Body of pancreas (tissue), 4 donors: Measurements from ENCODE around the gene DPP7. TPM values are rescaled to one million over a fixed set of nuclear protein-coding genes. Genes with fewer than 3 reads are reported as not detected.

ENCODE experiments used
- ATAC-seq: fragments of 150-250 bp; one replicate; pipeline ENCODE4 v1.9.1; 2016
- DNase-seq, 4 donors: peaks; one replicate each; pipeline ENCODE4 v3.0.0-alpha.2; 2019
- H3K27ac ChIP-seq, 4 donors: fragments of 200-600 bp; sonication (generic); 1 replicate in 3 of 4; 2 replicates in 1 of 4; pipeline versions ENCODE4 v1.5.1 to v1.6.1; 2016 to 2019; ENCODE audit warnings: mild to moderate bottlenecking in 1 of 4, mixed read lengths in 1 of 4, moderate library complexity in 1 of 4
- H3K27me3 ChIP-seq, 2 donors: fragments of 200-600 bp; sonication (generic); one replicate each; pipeline ENCODE4 v1.6.0; 2016; ENCODE audit warnings: mild to moderate bottlenecking in 1 of 2
- H3K36me3 ChIP-seq, 2 donors: fragments of 200-600 bp; sonication (generic); replicated peaks in 1 of 2; 2 replicates each; pipeline ENCODE4 v1.5.1; 2016; ENCODE audit warnings: low read depth in 2 of 2; ENCODE audit not compliant: insufficient read depth in 1 of 2
- H3K4me1 ChIP-seq: fragments of 200-600 bp; sonication (generic); one replicate; pipeline ENCODE4 v1.6.0; 2016
- H3K4me3 ChIP-seq, 2 donors: fragments of 200-600 bp; sonication (generic); 1 replicate in 1 of 2; 2 replicates in 1 of 2; pipeline ENCODE4 v1.5.1; 2016 to 2019
- H3K9me3 ChIP-seq, 3 donors: fragments of 200-600 bp; sonication (generic); 1 replicate in 2 of 3; 2 replicates in 1 of 3; pipeline ENCODE4 v1.5.1; 2016
- POLR2A ChIP-seq, 3 donors: fragments of 450-650 bp; IDR thresholded peaks; one replicate each; pipeline ENCODE4 v1.6.1; 2016; ENCODE audit warnings: antibody characterized with exemption in 3 of 3, mild to moderate bottlenecking in 2 of 3
- WGBS, 2 donors: methylation state at CpG; one replicate each; pipeline ENCODE4 v1.1.5; 2017; 5-methylcytosine and 5-hydroxymethylcytosine counted together
- intact Hi-C: fragments of 100-400 bp; cut with DNase I; formaldehyde crosslinking; loops from one replicate; pipeline ENCODE4 v1.15.1; 2023
- total RNA-seq, 2 donors: library from RNA; depleted of rRNA; stranded (reverse); fragments of >200 nt; gene quantifications; one replicate each; pipeline ENCODE4 v1.1.0, GENCODE V29; 2016
- TF ChIP-seq, protein P1 (sequence below), 7 experiments: fragments of 450-650 bp in 4 of 7; fragments of 200-600 bp in 3 of 7; sonication (generic) in 3 of 7; IDR thresholded peaks; one replicate each; pipeline ENCODE4 v1.5.1; 2016 to 2019; ENCODE audit warnings: antibody characterized with exemption in 7 of 7

The DPP7 gene
- total RNA-seq, 2 donors from 2014 or later, result 137 to 171 TPM

DNA sequence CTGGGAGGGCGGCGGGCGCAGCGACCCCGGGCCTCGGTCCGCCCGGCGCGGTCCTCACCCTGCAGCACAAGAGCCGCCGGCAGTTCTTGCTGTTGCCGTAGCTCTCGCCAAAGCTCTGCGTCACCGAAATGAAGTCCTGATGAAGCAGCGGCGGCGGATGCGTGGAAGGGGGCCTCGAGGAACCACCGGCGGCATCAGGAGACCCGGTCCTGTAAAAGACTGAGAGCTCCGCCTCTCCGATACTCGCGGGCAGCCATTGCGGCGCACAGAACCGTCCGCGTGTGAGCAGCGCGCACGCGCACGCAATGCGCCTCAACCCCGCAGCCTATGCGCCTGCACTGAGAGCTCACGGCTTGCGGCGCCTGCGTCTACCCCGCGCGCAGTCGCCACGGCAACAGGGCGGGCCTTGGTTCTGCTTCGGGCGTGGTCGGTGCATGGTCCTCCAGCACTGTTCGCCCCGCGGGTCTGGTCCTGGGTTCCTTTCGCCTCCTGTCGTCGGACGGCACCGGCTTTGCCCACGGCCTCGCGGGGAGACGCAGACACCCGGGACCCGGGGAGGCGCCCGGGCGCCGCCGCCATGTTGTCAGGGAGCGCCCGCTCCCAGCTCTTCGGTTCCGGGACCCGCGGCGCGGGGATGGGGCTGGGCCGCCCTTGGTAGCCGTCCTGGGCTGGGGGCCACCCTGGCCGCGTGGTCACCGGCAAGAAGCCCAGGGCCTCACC is 15.1 kb upstream of the DPP7 start:
- Histone ChIP-seq H3K4me1 (peaks cover 42% of the 10 kb centered on the region), H3K9me3 (no peaks in the 10 kb centered on the region), H3K4me3 (peak overlapping the region; percentile 59 to 86), H3K36me3 (no peaks in the 10 kb centered on the region), H3K27ac (peak overlapping the region; percentile 87 to 94 (median 90)), H3K27me3 (no peaks in the 10 kb centered on the region)
- intact Hi-C loops, result loop anchor here (5.0 kb wide), 2 partner anchors 38 to 53 kb away; no protein-coding TSS in a partner anchor
- ATAC-seq (peak; percentile 90), DNase-seq (peak; percentile 89 to 93 (median 92))
- 0 to 1% methylated on average over 5 to 85 of the region's 86 CpGs for WGBS, 2 donors
- TF ChIP-seq, protein P1, sequence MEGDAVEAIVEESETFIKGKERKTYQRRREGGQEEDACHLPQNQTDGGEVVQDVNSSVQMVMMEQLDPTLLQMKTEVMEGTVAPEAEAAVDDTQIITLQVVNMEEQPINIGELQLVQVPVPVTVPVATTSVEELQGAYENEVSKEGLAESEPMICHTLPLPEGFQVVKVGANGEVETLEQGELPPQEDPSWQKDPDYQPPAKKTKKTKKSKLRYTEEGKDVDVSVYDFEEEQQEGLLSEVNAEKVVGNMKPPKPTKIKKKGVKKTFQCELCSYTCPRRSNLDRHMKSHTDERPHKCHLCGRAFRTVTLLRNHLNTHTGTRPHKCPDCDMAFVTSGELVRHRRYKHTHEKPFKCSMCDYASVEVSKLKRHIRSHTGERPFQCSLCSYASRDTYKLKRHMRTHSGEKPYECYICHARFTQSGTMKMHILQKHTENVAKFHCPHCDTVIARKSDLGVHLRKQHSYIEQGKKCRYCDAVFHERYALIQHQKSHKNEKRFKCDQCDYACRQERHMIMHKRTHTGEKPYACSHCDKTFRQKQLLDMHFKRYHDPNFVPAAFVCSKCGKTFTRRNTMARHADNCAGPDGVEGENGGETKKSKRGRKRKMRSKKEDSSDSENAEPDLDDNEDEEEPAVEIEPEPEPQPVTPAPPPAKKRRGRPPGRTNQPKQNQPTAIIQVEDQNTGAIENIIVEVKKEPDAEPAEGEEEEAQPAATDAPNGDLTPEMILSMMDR (IDR thresholded peaks at IDR 0.05), result peak in 1 of 7 experiments; percentile 7
- peak; percentile 50 to 81 (median 81) for TF ChIP-seq POLR2A (IDR thresholded peaks at IDR 0.05)

DNA sequence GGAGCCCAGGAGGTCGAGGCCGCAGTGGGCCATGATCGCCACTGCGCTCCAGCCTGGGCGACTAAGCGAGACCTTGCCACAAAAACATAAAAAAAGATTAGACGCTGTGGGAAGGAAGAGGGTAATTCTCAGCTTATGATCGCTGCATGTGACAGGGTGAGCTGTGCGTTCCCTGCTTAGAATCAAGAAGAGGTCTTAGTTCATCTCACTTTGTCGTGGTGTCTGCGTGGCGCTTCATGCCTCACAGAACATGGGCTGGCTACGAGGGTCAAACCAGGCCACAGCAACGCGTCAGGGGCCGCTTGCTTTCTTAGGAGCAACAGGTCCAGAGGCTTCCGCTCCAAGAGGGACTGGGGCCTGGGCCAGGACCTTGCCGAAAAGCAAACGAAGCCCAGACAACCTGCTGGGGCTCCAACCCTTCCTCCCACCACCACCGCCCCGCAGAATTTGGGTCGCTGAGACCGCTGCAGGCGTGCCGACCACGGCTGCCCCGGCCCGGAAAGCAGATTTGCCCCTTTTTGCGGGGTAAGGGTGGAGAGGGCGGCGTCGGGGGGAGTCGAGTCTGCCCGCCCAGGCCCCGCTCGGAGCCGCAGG is 14.4 kb upstream of the DPP7 start:
- 5 to 19% methylated on average over 8 to 37 of the region's 37 CpGs for WGBS, 2 donors
- DNase-seq, result peak; percentile 45 to 70 (median 50)
- no peak for TF ChIP-seq POLR2A (IDR thresholded peaks at IDR 0.05)
- TF ChIP-seq, protein P1 (IDR thresholded peaks at IDR 0.05), result no peak
- Histone ChIP-seq H3K4me3 (peak overlapping the region; percentile 59 to 86), H3K4me1 (peaks cover 42% of the 10 kb centered on the region), H3K36me3 (no peaks in the 10 kb centered on the region), H3K9me3 (no peaks in the 10 kb centered on the region), H3K27ac (peak overlapping the region; percentile 87 to 94 (median 90)), H3K27me3 (no peaks in the 10 kb centered on the region)
- peak; percentile 20 for ATAC-seq
- intact Hi-C loops, result no loop called here

DNA sequence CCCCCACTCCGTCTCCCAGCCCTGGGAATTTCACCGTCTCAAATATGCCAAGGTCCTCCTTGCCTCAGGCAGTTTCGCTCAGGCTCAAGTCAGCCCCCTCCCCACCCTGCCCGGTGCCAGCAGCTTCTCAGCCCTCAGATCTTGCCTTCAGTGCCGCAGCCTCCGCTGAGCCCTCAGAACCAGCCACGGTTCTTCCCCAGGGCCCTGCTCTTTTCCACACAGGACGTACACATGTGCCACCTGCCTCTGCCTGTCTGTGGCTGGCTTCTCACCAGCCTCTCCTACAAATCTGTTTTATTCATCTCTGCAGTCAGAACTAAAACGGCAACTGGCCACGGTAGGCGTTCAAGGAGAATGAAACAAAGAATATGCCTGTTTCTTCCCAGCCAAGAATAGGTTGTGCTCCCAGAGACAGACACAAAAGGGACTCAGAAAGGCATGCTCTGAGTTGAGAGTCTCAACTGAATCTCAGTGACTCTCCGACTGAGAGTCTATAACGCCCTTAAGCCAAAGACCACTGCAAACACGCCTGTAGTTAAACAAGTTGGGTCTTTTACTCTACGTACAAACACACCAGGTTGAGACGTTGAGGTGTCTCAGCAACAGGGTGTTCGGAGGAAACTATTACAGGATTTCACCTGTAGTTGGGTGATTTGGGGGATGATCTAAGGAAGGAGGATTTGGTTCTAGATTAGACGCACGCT is 13.8 kb upstream of the DPP7 start:
- TF ChIP-seq, protein P1 (IDR thresholded peaks at IDR 0.05), result no peak
- no peak for TF ChIP-seq POLR2A (IDR thresholded peaks at IDR 0.05)
- DNase-seq, result peak in 2 of 4 donors; percentile 40 to 46
- H3K4me1 ChIP-seq, result peaks cover 42% of the 10 kb centered on the region
- H3K27me3 ChIP-seq, result no peaks in the 10 kb centered on the region
- H3K36me3 ChIP-seq, result no peaks in the 10 kb centered on the region
- intact Hi-C loops, result no loop called here
- ATAC-seq, result peak; percentile 12
- WGBS, 2 donors, result 12 to 21% methylated on average over 19 of the region's 19 CpGs
- peak overlapping the region; percentile 87 to 94 (median 90) for H3K27ac ChIP-seq
- H3K9me3 ChIP-seq, result no peaks in the 10 kb centered on the region
- peak overlapping the region; percentile 59 to 86 for H3K4me3 ChIP-seq

DNA sequence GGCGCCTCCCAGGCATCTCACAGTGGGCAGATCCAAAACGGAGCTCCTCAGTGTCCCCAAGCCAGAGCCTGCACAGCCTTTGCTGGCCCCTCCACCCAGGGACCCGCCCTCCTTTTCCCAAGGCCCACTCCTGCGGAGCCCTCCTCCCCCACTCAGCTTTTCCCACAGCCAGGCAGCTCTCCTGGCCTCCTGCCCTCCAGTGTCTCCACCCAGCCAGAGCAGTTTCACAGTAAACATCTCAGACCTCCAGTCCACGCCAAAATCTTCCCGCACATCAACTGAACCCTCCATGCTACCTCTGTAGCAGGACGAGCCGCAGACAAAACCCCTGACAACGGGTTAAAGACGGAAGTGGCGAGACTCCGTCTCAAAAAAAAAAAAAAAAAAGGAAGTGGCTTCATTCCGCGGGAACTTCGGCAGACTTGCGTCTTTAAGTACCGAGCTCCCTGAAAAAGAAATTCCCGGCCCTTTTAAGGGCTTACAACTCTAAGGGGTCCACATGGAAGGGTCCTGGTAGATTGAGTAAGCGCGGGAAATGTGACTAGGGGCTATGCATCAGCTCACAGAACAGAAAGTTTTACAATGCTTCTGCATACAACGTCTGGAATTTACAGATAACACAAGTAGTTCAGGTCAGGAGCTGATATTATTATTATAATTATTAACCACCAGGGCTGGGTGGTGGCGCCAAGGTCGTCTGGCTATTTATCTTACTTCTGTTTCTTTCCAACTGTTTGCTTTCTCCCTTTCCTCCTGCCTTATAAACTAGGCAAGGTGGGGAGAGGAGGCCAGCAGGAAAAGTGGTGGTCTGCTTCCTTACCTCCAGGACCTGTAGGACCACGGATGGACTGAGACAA is 13.0 kb upstream of the DPP7 start:
- TF ChIP-seq, protein P1 (IDR thresholded peaks at IDR 0.05), result peak in 5 of 7 experiments; percentile 7 to 41 (median 36)
- peak in 2 of 3 donors; percentile 68 to 76 for TF ChIP-seq POLR2A (IDR thresholded peaks at IDR 0.05)
- DNase-seq (peak; percentile 77 to 88 (median 83)), ATAC-seq (peak; percentile 67)
- H3K27me3 ChIP-seq, result no peaks in the 10 kb centered on the region
- H3K4me3 ChIP-seq, result no peak overlapping the region
- H3K9me3 ChIP-seq, result no peaks in the 10 kb centered on the region
- intact Hi-C loops, result no loop called here
- peaks cover 42% of the 10 kb centered on the region for H3K4me1 ChIP-seq
- 3% methylated on average over 24 of the region's 24 CpGs for WGBS, 2 donors
- H3K36me3 ChIP-seq, result no peaks in the 10 kb centered on the region
- H3K27ac ChIP-seq, result peak overlapping the region; percentile 87 to 94 (median 90)
